HFFc6 (cell line): ENCODE data around the gene CLEC16A. TPM values are rescaled to one million over a fixed set of nuclear protein-coding genes. Genes with fewer than 3 reads are reported as not detected.

ENCODE experiments used
- DNase-seq: peaks from one replicate; pipeline ENCODE4 v3.0.0-alpha.2; 2018
- H3K27ac Mint-ChIP-seq: 2 replicates; pipeline ENCODE4 v1.8.0; 2020; ENCODE audit warnings: mild to moderate bottlenecking, mixed read lengths
- H3K27me3 Mint-ChIP-seq: 2 replicates; pipeline ENCODE4 v1.8.0; 2021; ENCODE audit warnings: mild to moderate bottlenecking, moderate library complexity, mixed read lengths; ENCODE audit not compliant: insufficient read depth
- H3K36me3 Mint-ChIP-seq: 2 replicates; pipeline ENCODE4 v1.8.0; 2021; ENCODE audit warnings: low read depth, mixed read lengths
- H3K4me1 Mint-ChIP-seq: 2 replicates; pipeline ENCODE4 v1.8.0; 2020; ENCODE audit warnings: low read depth, mixed read lengths
- H3K4me3 Mint-ChIP-seq: 2 replicates; pipeline ENCODE4 v1.8.0; 2020; ENCODE audit warnings: mild to moderate bottlenecking, moderate library complexity, mixed read lengths
- H3K9me3 Mint-ChIP-seq: 2 replicates; pipeline ENCODE4 v1.8.0; 2020; ENCODE audit warnings: mild to moderate bottlenecking, mixed read lengths
- CTCF ChIP-seq: fragments of 200-600 bp; sonication (generic); IDR thresholded peaks from 2 replicates; pipeline ENCODE4 v1.5.0; 2021; ENCODE audit warnings: antibody characterized with exemption, mild to moderate bottlenecking
- total RNA-seq, 6 experiments: library from RNA; stranded (reverse); fragmentation: NEBNext Ultra II Directional; extraction: Animal tissue kit (Norgen Biotek cat#: 25700); gene quantifications; 2 replicates in 1 of 6; 3 replicates in 5 of 6; pipeline ENCODE4 v1.2.3, GENCODE V29; 2021

CLEC16A gene
- total RNA-seq, 6 experiments from 2014 or later: 19.4 to 23.2 (median 21.2) TPM

GRCh38 chr16:10949424-10949970, 5.1 kb downstream of the CLEC16A start:
- Mint-ChIP-seq H3K36me3 (no peaks in the 10 kb centered on the region), H3K9me3 (no peaks in the 10 kb centered on the region), H3K27ac (peak overlapping the region; percentile 13; the same call in 1 of the 2 replicates), H3K27me3 (peaks cover 1% of the 10 kb centered on the region), H3K4me3 (no peak overlapping the region), H3K4me1 (peaks cover 79% of the 10 kb centered on the region)
- TF ChIP-seq CTCF: peak; percentile 27; the same call in 1 of the 2 replicates
- DNase-seq: no peak

- Mint-ChIP-seq H3K27me3 (no peaks in the 10 kb centered on the region; the same call in none of the 2 replicates), H3K36me3 (no peaks in the 10 kb centered on the region), H3K4me3 (0 out of 2 replicates have a peak overlapping the region, but pooled peaks have one; percentile 13), H3K9me3 (no peaks in the 10 kb centered on the region), H3K27ac (peak overlapping the region; percentile 51; the same call in 1 of the 2 replicates), H3K4me1 (peaks cover 79% of the 10 kb centered on the region)
- no peak for TF ChIP-seq CTCF
- DNase-seq: no peak
These were observed 6.0 kb downstream of the CLEC16A start for GRCh38 chr16:10950393-10950792.

GRCh38 chr16:10951026-10951425, 6.7 kb downstream of the CLEC16A start:
- peaks cover 72% of the 10 kb centered on the region for H3K4me1 Mint-ChIP-seq
- TF ChIP-seq CTCF: no peak
- H3K27ac Mint-ChIP-seq: no peak overlapping the region
- H3K4me3 Mint-ChIP-seq: no peak overlapping the region
- no peaks in the 10 kb centered on the region; the same call in none of the 2 replicates for H3K27me3 Mint-ChIP-seq
- H3K9me3 Mint-ChIP-seq: no peaks in the 10 kb centered on the region
- no peak for DNase-seq
- no peaks in the 10 kb centered on the region for H3K36me3 Mint-ChIP-seq

GRCh38 chr16:10954903-10955302, 10.5 kb downstream of the CLEC16A start:
- Mint-ChIP-seq H3K9me3 (no peaks in the 10 kb centered on the region), H3K27me3 (no peaks in the 10 kb centered on the region; the same call in none of the 2 replicates), H3K4me3 (no peak overlapping the region), H3K27ac (peak overlapping the region; percentile 36), H3K4me1 (peaks cover 67% of the 10 kb centered on the region), H3K36me3 (peaks cover 5% of the 10 kb centered on the region; the same call in 1 of the 2 replicates)
- DNase-seq: no peak
- TF ChIP-seq CTCF: no peak

- peaks cover 74% of the 10 kb centered on the region for H3K4me1 Mint-ChIP-seq
- DNase-seq: peak; percentile 44
- H3K36me3 Mint-ChIP-seq: peaks cover 15% of the 10 kb centered on the region
- TF ChIP-seq CTCF: no peak
- peaks cover 1% of the 10 kb centered on the region; the same call in 1 of the 2 replicates for H3K27me3 Mint-ChIP-seq
- H3K9me3 Mint-ChIP-seq: no peaks in the 10 kb centered on the region
- H3K4me3 Mint-ChIP-seq: peak overlapping the region; percentile 12
- peak overlapping the region; percentile 43 for H3K27ac Mint-ChIP-seq
These were observed 13.6 kb downstream of the CLEC16A start for GRCh38 chr16:10957771-10958482.
